Smooth muscle cell (in vitro differentiated cells): ENCODE measurements around the gene ANKRD27. TPM values are rescaled to one million over a fixed set of nuclear protein-coding genes. Genes with fewer than 3 reads are reported as not detected.

Source experiments
- polyA plus RNA-seq: library from polyadenylated mRNA; unstranded; fragments of >200 nt; fragmentation: Nextera tagmentation; extraction: Ambion mirVana; gene quantifications from 2 replicates; pipeline ENCODE4 v1.2.1, GENCODE V29; 2016
- small RNA-seq: library from RNA; depleted of rRNA; stranded (forward); fragments of <200 nt; gene quantifications from one replicate; pipeline ENCODE3, GENCODE V24; 2014
- total RNA-seq: library from RNA; depleted of rRNA; stranded (reverse); fragments of >200 nt; gene quantifications from 2 replicates; pipeline ENCODE4 v1.2.3, GENCODE V29; 2014

The ANKRD27 gene
- total and polyA plus RNA-seq, 2 experiments from 2014 or later: 7.7 to 19.7 TPM

Small RNA genes lying within 50 kb of the gene (small RNA-seq; reads per million reads assigned to genes)
- gene RN7SL789P (not detected), gene SNORA68B (not detected)

Other genes starting within 250 kb of the ANKRD27 start
- gene PDCD5, start 94.0 kb downstream of the ANKRD27 start, total RNA-seq: 131 and 148 TPM in 2 replicates
- gene PDCD5, start 94.0 kb downstream of the ANKRD27 start, polyA plus RNA-seq: 220 and 222 TPM in 2 replicates
- 0.36 TPM in 1 of 2 replicates, not detected in the other for gene RGS9BP, start 668 bp upstream of the ANKRD27 start, total RNA-seq
- gene RGS9BP, start 668 bp upstream of the ANKRD27 start, polyA plus RNA-seq: not detected in 2 replicates
- gene NUDT19, start 16.6 kb upstream of the ANKRD27 start, total RNA-seq: 3.5 and 7.0 TPM in 2 replicates
- gene NUDT19, start 16.6 kb upstream of the ANKRD27 start, polyA plus RNA-seq: 2.0 and 2.2 TPM in 2 replicates
- 1.1 TPM in 1 of 2 replicates, not detected in the other for gene TDRD12, start 44.6 kb upstream of the ANKRD27 start, total RNA-seq
- gene TDRD12, start 44.6 kb upstream of the ANKRD27 start, polyA plus RNA-seq: 0.05 and 0.86 TPM in 2 replicates
- gene SLC7A9, start 194.6 kb upstream of the ANKRD27 start, total RNA-seq: not detected in 2 replicates
- 0.21 and 0.24 TPM in 2 replicates for gene SLC7A9, start 194.6 kb upstream of the ANKRD27 start, polyA plus RNA-seq